Endothelial cell of umbilical vein (primary cell): ENCODE results near the gene P2RX4. TPM values are rescaled to one million over a fixed set of nuclear protein-coding genes. Genes with fewer than 3 reads are reported as not detected.

Source experiments
- BruUV-seq: library from RNA; stranded (reverse); fragments of 400-500 nt; replicated peaks from 2 replicates; lab custom pipeline; 2021; lab: Mats Ljungman, UMichigan
- CTCF ChIA-PET: fragments of 300-600, 350-600 bp; sonication (Branson Sonifier 250); formaldehyde crosslinking; loops from one replicate; lab custom pipeline; 2021; ENCODE audit warnings: antibody characterized with exemption, inconsistent platforms; lab: Charles Lee
- POLR2A ChIA-PET: fragments of 300-600, 350-600 bp; sonication (Branson Sonifier 250); formaldehyde crosslinking; loops from one replicate; lab custom pipeline; 2021; ENCODE audit warnings: antibody characterized with exemption, inconsistent platforms; lab: Charles Lee
- DNase-seq: peaks from one replicate; pipeline ENCODE4 v3.0.0-alpha.2; 2011; ENCODE audit warnings: low read depth, low spot score
- FAIRE-seq: peaks from 2 replicates; lab custom pipeline; 2011; peaks lifted over from hg19 to GRCh38; lab: Jason Lieb, UNC
- H2AFZ ChIP-seq: 2 replicates; pipeline ENCODE4 v1.6.0; 2012; ENCODE audit warnings: low read depth, low read length, control low read depth, inconsistent platforms
- H3K27ac ChIP-seq: 2 replicates; pipeline ENCODE4 v1.5.1; 2011; ENCODE audit warnings: low read depth, mild to moderate bottlenecking, control low read depth, low read length, moderate library complexity; ENCODE audit not compliant: insufficient read depth
- H3K27me3 ChIP-seq, 2 experiments: 2 replicates each; pipeline versions ENCODE4 v1.6.0 to v1.6.1; 2011; ENCODE audit warnings: low read length in 2 of 2, mixed read lengths in 1 of 2; ENCODE audit not compliant: control insufficient read depth in 2 of 2, insufficient read depth in 2 of 2
- H3K36me3 ChIP-seq, 2 experiments: 2 replicates in 1 of 2; 3 replicates in 1 of 2; pipeline ENCODE4 v1.5.1; 2011; ENCODE audit warnings: low read length in 2 of 2, mild to moderate bottlenecking in 1 of 2, moderate library complexity in 1 of 2; ENCODE audit not compliant: control insufficient read depth in 2 of 2, insufficient read depth in 2 of 2; ENCODE audit errors: extremely low read depth in 1 of 2
- H3K4me1 ChIP-seq: 3 replicates; pipeline ENCODE4 v1.5.1; 2011; ENCODE audit warnings: mild to moderate bottlenecking, low read length; ENCODE audit not compliant: control insufficient read depth, insufficient read depth; ENCODE audit errors: extremely low read depth
- H3K4me2 ChIP-seq: 2 replicates; pipeline ENCODE4 v1.6.1; 2011; ENCODE audit warnings: low read length, control low read depth, mixed read lengths; ENCODE audit not compliant: insufficient read depth
- H3K4me3 ChIP-seq, 3 experiments: fragments of 200-600 bp in 1 of 3; sonication (generic), shearing (Covaris generic) in 1 of 3; replicated peaks in 1 of 3; 2 replicates each; pipeline ENCODE4 v1.5.1; 2011 to 2016; ENCODE audit warnings: control low read depth in 3 of 3, low read length in 3 of 3, mild to moderate bottlenecking in 2 of 3, inconsistent platforms in 1 of 3, low read depth in 1 of 3, moderate library complexity in 1 of 3; ENCODE audit not compliant: insufficient read depth in 1 of 3
- H3K79me2 ChIP-seq: 2 replicates; pipeline ENCODE4 v1.6.0; 2012; ENCODE audit warnings: low read length, inconsistent platforms; ENCODE audit not compliant: control insufficient read depth, insufficient read depth
- H3K9ac ChIP-seq: replicated peaks from 2 replicates; pipeline ENCODE3; 2011; ENCODE audit warnings: low read length, control low read depth; ENCODE audit not compliant: insufficient read depth; ENCODE audit errors: extremely low read depth
- H3K9me1 ChIP-seq: replicated peaks from 3 replicates; pipeline ENCODE4 v1.6.0; 2011; ENCODE audit warnings: mild to moderate bottlenecking, low read length; ENCODE audit not compliant: control insufficient read depth, insufficient read depth; ENCODE audit errors: extremely low read depth
- H3K9me3 ChIP-seq: replicated peaks from 2 replicates; pipeline ENCODE4 v1.5.1; 2012; ENCODE audit warnings: low read length, inconsistent platforms; ENCODE audit not compliant: control insufficient read depth, insufficient read depth
- H4K20me1 ChIP-seq: replicated peaks from 2 replicates; pipeline ENCODE3; 2011; ENCODE audit warnings: mild to moderate bottlenecking, low read length; ENCODE audit not compliant: control insufficient read depth, insufficient read depth; ENCODE audit errors: extremely low read depth
- CTCF ChIP-seq, 2 donors: IDR thresholded peaks; 1 replicate in 1 of 2; 2 replicates in 1 of 2; pipeline ENCODE4 v1.5.1; 2011; ENCODE audit warnings: low read length in 2 of 2, mild to moderate bottlenecking in 2 of 2, moderate library complexity in 2 of 2, control low read depth in 1 of 2, inconsistent platforms in 1 of 2, low read depth in 1 of 2; ENCODE audit not compliant: insufficient read depth in 1 of 2; ENCODE audit errors: extremely low read depth in 1 of 2
- EZH2 ChIP-seq: IDR thresholded peaks from 2 replicates; pipeline ENCODE4 v1.6.1; 2012; ENCODE audit warnings: borderline replicate concordance, low read depth, mild to moderate bottlenecking, moderate library complexity, low read length, inconsistent platforms; ENCODE audit not compliant: severe bottlenecking
- FOS ChIP-seq: IDR thresholded peaks from 2 replicates; pipeline ENCODE4 v1.6.1; 2011; ENCODE audit warnings: mild to moderate bottlenecking, low read length, moderate library complexity, borderline replicate concordance; ENCODE audit not compliant: insufficient read depth
- GATA2 ChIP-seq: IDR thresholded peaks from 2 replicates; pipeline ENCODE4 v1.7.0; 2011; ENCODE audit warnings: low read depth, mild to moderate bottlenecking, moderate library complexity, mixed read lengths, low read length; ENCODE audit not compliant: insufficient read length, insufficient read depth
- JUN ChIP-seq: IDR thresholded peaks from 2 replicates; pipeline ENCODE4 v1.6.1; 2011; ENCODE audit warnings: borderline replicate concordance, low read depth; ENCODE audit not compliant: insufficient read length, insufficient read depth
- MAX ChIP-seq: IDR thresholded peaks from 2 replicates; pipeline ENCODE4 v1.6.1; 2011; ENCODE audit not compliant: insufficient read depth, insufficient read length
- MYC ChIP-seq: IDR thresholded peaks from one replicate; pipeline ENCODE4 v1.6.1; 2011; ENCODE audit warnings: mild to moderate bottlenecking, low read depth, low read length
- POLR2A ChIP-seq: IDR thresholded peaks from 2 replicates; pipeline ENCODE4 v1.6.1; 2012; ENCODE audit warnings: low read depth, mild to moderate bottlenecking, control low read depth, low read length
- POLR2AphosphoS5 ChIP-seq: IDR thresholded peaks from 2 replicates; pipeline ENCODE4 v1.6.1; 2012; ENCODE audit warnings: low read depth, mild to moderate bottlenecking, control low read depth, low read length, moderate library complexity; ENCODE audit not compliant: insufficient read depth
- dilution Hi-C: fragments of 300-500 bp; cut with MboI; formaldehyde crosslinking; loops from one replicate; pipeline ENCODE4 v1.15.0; 2019; ENCODE audit warnings: low sequenced_read_pairs; ENCODE audit not compliant: extremely low pct_ligation_motif_present
- intact Hi-C: fragments of 100-400 bp; cut with micrococcal nuclease; formaldehyde crosslinking; loops from one replicate; pipeline ENCODE4 v1.10.0; 2022
- polyA plus RNA-seq, 4 experiments: library from polyadenylated mRNA; depleted of rRNA in 3 of 4; stranded (reverse) in 3 of 4; unstranded in 1 of 4; fragments of >200 nt; gene quantifications; 2 replicates each; pipeline versions ENCODE4 v1.2.1 to v1.2.3, GENCODE V29; 2011 to 2012; ENCODE audit warnings: missing spikeins in 1 of 4
- total RNA-seq: library from RNA; stranded (reverse); gene quantifications from 2 replicates; pipeline ENCODE4 v1.2.3, GENCODE V29; 2021

Gene P2RX4
- total and polyA plus RNA-seq, 2 donors (not counting 3 experiments of a cell fraction or from before 2014, with no cell fraction given), result 92.8 to 116 TPM

- peak; percentile 77 for FAIRE-seq
- POLR2A ChIA-PET, result no interaction called here
These were observed 23.1 kb upstream of the P2RX4 start for GRCh38 chr12:121186826-121187225.

DNA sequence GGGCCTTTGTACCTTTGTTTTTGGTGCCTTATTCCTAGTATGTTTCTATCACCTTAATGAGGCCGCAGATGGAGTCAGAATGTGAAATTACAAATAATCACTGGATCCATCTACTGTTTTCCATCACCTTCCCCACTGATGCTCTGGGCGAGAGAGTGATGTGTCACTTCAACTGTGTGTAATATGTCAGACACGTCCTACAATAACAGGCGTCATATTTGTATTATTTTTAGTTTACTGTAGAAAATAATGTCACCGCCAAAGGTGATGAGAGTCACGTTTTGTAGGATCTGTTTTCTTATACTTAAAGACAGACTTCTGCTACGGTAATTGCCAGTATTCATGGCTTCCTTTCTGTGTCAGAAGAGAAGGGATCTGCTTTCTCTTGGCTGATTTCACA, 22.4 kb upstream of the P2RX4 start:
- dilution Hi-C loops, result no loop called here
- Histone ChIP-seq H3K27ac (peak overlapping the region; percentile 72), H3K79me2 (no peaks in the 10 kb centered on the region), H4K20me1 (no peaks in the 10 kb centered on the region), H3K9ac (peak overlapping the region; percentile 20), H3K4me1 (peaks cover 49% of the 10 kb centered on the region), H3K4me3 (no peak overlapping the region), H3K9me1 (no peaks in the 10 kb centered on the region), H3K36me3 (no peaks in the 10 kb centered on the region), H3K27me3 (no peaks in the 10 kb centered on the region), H2AFZ (peak overlapping the region; percentile 9), H3K4me2 (peak overlapping the region; percentile 52), H3K9me3 (no peaks in the 10 kb centered on the region)
- DNase-seq, result peak; percentile 33
- FAIRE-seq, result no peak
- no TSS peak for BruUV-seq
- TF ChIP-seq EZH2 (no peak), CTCF (IDR thresholded peaks at IDR 0.05; ENCODE audit: extremely low read depth in 1 of 2, insufficient read depth in 1 of 2, low read depth in 1 of 2, low read length in 2 of 2) (no peak), JUN (no peak), POLR2AphosphoS5 (no peak), MYC (no peak), GATA2 (no peak), FOS (no peak), POLR2A (no peak), MAX (no peak)
- CTCF ChIA-PET, result interaction anchor here (1.0 to 2.0 kb wide), 2 partner anchors 11 to 42 kb away, joined by 5 to 6 read pairs; no protein-coding TSS in a partner anchor
- POLR2A ChIA-PET, result interaction anchor here (1.0 kb wide), 1 partner anchor 17 kb away, joined by 3 read pairs; no protein-coding TSS in a partner anchor
- intact Hi-C loops, result no loop called here

More at GRCh38 chr12:121186826-121187225, 23.1 kb upstream of the P2RX4 start:
- Histone ChIP-seq H3K27ac (peak overlapping the region; percentile 72), H4K20me1 (no peaks in the 10 kb centered on the region), H3K9me1 (no peaks in the 10 kb centered on the region), H3K4me1 (peaks cover 42% of the 10 kb centered on the region), H3K4me3 (no peak overlapping the region), H3K79me2 (no peaks in the 10 kb centered on the region), H2AFZ (no peak overlapping the region), H3K9me3 (no peaks in the 10 kb centered on the region), H3K4me2 (peak overlapping the region; percentile 52), H3K9ac (no peak overlapping the region), H3K27me3 (no peaks in the 10 kb centered on the region), H3K36me3 (no peaks in the 10 kb centered on the region)
- intact Hi-C loops, result no loop called here
- TF ChIP-seq POLR2A (no peak), MAX (no peak), JUN (no peak), FOS (no peak), POLR2AphosphoS5 (no peak)
- dilution Hi-C loops, result no loop called here
- BruUV-seq, result no TSS peak
- DNase-seq, result peak; percentile 38
- CTCF ChIA-PET, result interaction anchor here (1.0 to 2.0 kb wide), 2 partner anchors 11 to 43 kb away, joined by 5 to 6 read pairs; no protein-coding TSS in a partner anchor
